ENCODE data around the gene GLI3.

The GLI3 gene

DNA sequence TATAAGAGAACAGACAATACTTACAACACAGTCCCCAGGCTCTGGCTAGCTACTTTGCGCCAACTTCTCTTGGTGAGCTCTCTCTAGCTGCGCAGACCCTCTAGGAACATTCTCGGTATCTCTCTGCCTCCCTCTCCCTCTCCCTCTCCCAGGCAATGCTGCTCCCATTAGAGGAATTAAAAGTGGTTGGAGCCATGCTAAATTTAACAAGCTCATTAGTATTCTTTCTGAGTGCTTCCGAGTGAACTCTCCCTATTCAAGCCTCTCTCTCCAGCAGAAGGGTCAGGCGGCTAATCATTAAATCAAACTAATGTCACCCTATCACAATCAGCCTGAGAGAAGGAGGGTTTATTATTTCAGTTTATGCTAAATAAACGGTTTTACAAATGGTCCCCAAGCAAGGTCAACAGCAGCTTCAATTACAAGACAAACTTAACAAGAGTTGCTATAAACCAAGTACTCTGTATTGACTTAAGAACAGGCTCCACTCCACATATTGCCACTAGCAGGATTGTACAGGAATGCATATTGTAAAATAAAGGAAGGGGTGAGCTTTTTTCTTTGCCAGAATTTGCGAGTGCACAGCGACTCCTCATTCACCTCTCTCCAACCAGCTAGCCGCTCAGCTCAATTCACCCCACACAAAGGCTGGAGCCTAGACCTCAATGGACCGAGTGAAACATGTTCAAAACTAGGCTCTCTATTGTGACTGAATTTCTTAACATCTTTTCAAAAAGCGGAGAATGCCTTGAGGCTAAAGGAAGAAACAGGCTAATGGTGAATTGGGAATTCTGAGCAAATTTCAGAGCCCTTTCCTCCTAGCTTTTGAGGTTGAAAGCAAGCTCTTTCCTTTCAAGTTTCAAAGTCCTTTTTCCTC lies 84.4 kb downstream of the GLI3 start:
- no peak overlapping the region for H3K4me3 ChIP-seq (ENCODE audit: low read length)
- H3K27me3 ChIP-seq (ENCODE audit: control insufficient read depth, insufficient read depth, low read length), result no peaks in the 10 kb centered on the region
- H3K4me1 ChIP-seq (ENCODE audit: control insufficient read depth, insufficient read depth, low read length), result peaks cover 7% of the 10 kb centered on the region
- H3K9me3 ChIP-seq (replicated peaks; ENCODE audit: low read length), result no peaks in the 10 kb centered on the region
- H3K9ac ChIP-seq (ENCODE audit: low read depth, low read length), result no peak overlapping the region
- H3K4me2 ChIP-seq (ENCODE audit: low read length), result no peak overlapping the region
- H3K36me3 ChIP-seq (ENCODE audit: insufficient read depth, low read length), result no peaks in the 10 kb centered on the region

DNA sequence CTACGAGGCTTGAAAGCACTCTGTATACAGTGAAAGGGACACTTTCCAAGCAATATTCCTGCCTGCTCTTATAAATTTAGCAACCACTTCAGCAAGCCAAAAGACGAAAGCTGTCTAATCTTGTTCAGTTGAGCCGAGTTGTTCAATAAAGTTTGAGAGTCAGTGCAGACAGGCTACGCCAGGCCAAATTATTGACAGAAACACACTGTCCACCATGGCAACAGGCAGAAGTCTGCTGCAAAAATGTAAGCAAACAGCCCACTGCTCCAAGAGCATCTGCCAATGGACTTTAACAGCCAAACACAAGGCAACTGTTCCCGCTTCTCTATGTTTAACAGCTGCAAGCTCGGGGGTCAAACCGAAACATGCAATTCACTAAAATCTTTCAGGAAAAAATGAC lies 85.7 kb downstream of the GLI3 start:
- Histone ChIP-seq H3K36me3 (ENCODE audit: insufficient read depth, low read length) (no peaks in the 10 kb centered on the region), H3K4me3 (ENCODE audit: low read length) (peak overlapping the region; percentile 35), H3K27me3 (ENCODE audit: control insufficient read depth, insufficient read depth, low read length) (no peaks in the 10 kb centered on the region), H3K9me3 (replicated peaks; ENCODE audit: low read length) (no peaks in the 10 kb centered on the region), H3K9ac (ENCODE audit: low read depth, low read length) (no peak overlapping the region), H3K4me1 (ENCODE audit: control insufficient read depth, insufficient read depth, low read length) (peaks cover 4% of the 10 kb centered on the region), H3K4me2 (ENCODE audit: low read length) (peak overlapping the region; percentile 44)

DNA sequence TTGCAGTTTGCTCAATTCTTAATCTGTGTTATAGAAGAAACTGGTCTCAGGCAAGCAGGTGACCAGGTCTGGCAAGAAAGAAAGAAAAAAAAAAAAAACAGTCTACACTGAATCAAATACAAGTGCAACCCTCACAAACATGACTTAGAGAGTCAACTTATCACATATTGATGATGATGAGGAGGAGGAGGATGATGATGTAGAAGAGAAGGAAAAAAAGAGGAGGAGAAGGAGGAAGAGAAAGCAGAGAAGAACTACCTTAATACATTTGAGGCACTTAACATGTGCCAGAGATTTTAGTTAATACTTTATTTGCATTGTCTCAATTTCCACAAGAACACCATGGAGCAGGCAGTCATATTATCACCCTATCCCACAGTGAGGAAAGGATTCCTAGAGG lies 91.5 kb downstream of the GLI3 start:
- H3K4me1 ChIP-seq (ENCODE audit: control insufficient read depth, insufficient read depth, low read length), result no peaks in the 10 kb centered on the region

DNA sequence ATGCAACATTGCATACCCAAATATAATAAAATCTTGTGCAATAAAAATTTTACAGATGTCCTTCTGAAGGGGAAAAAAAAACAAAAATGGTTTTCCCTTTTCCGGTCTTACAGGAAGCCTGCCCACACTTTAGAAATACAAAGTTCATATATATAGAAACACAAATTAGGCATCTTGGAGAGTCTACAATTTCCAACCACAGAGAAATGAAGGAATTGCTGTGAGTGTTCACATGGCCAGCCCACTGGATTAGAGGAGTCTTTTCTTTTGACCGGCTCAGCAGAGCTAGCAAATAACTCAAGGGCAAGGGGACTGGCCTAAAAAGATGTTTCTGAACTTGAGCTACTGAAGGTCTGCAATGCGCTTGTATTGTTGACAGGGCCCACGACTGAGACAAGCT lies 92.4 kb downstream of the GLI3 start:
- Histone ChIP-seq H3K4me3 (ENCODE audit: low read length) (no peak overlapping the region), H3K27me3 (ENCODE audit: control insufficient read depth, insufficient read depth, low read length) (no peaks in the 10 kb centered on the region), H3K4me2 (ENCODE audit: low read length) (no peak overlapping the region), H3K4me1 (ENCODE audit: control insufficient read depth, insufficient read depth, low read length) (no peaks in the 10 kb centered on the region), H3K9ac (ENCODE audit: low read depth, low read length) (no peak overlapping the region), H3K9me3 (replicated peaks; ENCODE audit: low read length) (no peaks in the 10 kb centered on the region), H3K36me3 (ENCODE audit: insufficient read depth, low read length) (no peaks in the 10 kb centered on the region)

More for the DNA sequence above, 91.5 kb downstream of the GLI3 start:
- Histone ChIP-seq H3K9ac (ENCODE audit: low read depth, low read length) (no peak overlapping the region), H3K9me3 (replicated peaks; ENCODE audit: low read length) (no peaks in the 10 kb centered on the region), H3K4me2 (ENCODE audit: low read length) (no peak overlapping the region), H3K36me3 (ENCODE audit: insufficient read depth, low read length) (no peaks in the 10 kb centered on the region), H3K27me3 (ENCODE audit: control insufficient read depth, insufficient read depth, low read length) (no peaks in the 10 kb centered on the region), H3K4me3 (ENCODE audit: low read length) (no peak overlapping the region)

DNA sequence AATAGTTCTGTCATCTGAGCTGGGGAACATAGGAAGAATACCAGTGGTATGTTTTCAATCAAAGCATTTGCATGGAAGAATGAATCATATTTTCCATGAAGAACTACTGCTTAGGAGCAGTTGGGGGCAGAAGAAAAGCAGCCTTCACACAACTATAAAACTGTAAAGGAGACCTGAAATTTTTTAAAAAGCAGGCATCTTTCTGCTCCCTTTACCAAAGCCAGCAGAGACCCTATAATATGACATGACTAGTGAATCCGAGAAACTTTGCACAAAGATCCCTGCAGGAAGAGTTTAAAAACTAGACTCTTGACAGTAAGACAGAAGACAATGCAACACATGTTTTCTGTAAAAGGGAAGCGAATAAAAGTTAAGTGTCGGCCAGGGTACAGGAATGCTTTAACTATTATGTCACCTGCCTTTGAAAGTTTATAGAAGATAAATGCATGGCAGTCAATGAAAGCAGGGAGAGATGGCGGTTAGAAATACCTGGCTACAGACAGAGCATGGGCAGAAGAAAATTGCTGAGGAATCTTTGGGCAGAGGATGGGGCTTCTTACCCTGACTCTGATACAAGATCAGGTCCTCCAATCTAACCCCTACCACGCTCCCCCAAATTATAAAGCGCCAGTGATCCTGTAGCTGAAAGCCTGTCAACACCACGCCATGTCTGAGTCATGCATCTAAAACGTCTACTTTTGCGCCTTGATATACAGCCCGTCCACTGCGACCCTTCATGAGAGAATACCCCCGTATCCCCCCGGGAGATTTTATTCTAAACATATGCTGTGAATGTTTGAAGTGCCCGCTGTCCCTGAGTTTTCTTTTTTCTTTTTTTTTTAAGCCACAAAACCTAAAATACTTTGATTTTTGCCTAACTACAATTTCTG lies 93.1 kb downstream of the GLI3 start:
- no peaks in the 10 kb centered on the region for H3K9me3 ChIP-seq (replicated peaks; ENCODE audit: low read length)
- no peak overlapping the region for H3K4me3 ChIP-seq (ENCODE audit: low read length)
- no peaks in the 10 kb centered on the region for H3K4me1 ChIP-seq (ENCODE audit: control insufficient read depth, insufficient read depth, low read length)
- no peaks in the 10 kb centered on the region for H3K36me3 ChIP-seq (ENCODE audit: insufficient read depth, low read length)
- H3K27me3 ChIP-seq (ENCODE audit: control insufficient read depth, insufficient read depth, low read length), result no peaks in the 10 kb centered on the region
- no peak overlapping the region for H3K4me2 ChIP-seq (ENCODE audit: low read length)
- H3K9ac ChIP-seq (ENCODE audit: low read depth, low read length), result no peak overlapping the region

DNA sequence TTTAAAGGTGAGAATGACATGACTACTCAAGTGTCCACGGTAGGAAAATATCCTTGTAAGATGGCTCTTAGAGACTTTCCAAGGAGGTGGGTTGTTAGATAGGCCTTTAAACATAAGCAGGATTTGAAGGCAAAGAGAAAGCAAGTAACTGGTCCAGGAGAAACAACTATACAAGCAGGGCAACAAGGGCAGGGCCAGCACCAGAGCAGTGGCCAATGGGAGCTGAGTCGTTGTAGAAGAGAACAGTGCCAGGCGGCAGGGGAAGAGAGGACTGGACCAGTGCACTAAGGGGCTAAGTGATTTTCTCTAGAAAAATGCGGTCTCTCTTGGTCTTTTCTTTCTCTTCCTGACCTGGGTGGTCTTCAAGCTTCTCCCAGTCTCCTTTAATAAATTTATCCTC lies 94.9 kb downstream of the GLI3 start:
- H3K4me2 ChIP-seq (ENCODE audit: low read length), result no peak overlapping the region
- no peak overlapping the region for H3K4me3 ChIP-seq (ENCODE audit: low read length)
- H3K27me3 ChIP-seq (ENCODE audit: control insufficient read depth, insufficient read depth, low read length), result no peaks in the 10 kb centered on the region
- H3K4me1 ChIP-seq (ENCODE audit: control insufficient read depth, insufficient read depth, low read length), result peaks cover 5% of the 10 kb centered on the region
- no peaks in the 10 kb centered on the region for H3K9me3 ChIP-seq (replicated peaks; ENCODE audit: low read length)
- H3K9ac ChIP-seq (ENCODE audit: low read depth, low read length), result no peak overlapping the region
- no peaks in the 10 kb centered on the region for H3K36me3 ChIP-seq (ENCODE audit: insufficient read depth, low read length)

DNA sequence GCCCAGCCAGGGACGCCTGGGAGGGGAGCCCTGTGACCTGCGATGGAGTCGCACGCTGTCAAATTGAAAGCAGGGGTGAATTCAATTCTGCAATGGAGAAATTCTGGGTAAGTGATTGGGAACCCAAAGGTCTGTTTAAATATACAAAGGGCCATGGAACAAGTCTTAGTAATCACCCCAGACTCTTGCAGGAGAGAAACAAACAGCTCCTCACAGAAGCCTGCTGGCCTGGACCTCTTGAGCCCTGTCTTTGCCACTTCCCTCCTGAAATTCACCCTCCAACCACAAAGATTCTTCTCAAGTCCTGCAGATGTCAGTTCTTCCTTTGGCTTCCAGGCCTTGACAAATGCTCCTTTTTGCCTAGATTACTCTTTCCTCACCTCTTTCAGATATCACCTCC lies 97.3 kb downstream of the GLI3 start:
- Histone ChIP-seq H3K4me3 (ENCODE audit: low read length) (no peak overlapping the region), H3K9me3 (replicated peaks; ENCODE audit: low read length) (no peaks in the 10 kb centered on the region), H3K9ac (ENCODE audit: low read depth, low read length) (no peak overlapping the region), H3K27me3 (ENCODE audit: control insufficient read depth, insufficient read depth, low read length) (no peaks in the 10 kb centered on the region), H3K36me3 (ENCODE audit: insufficient read depth, low read length) (no peaks in the 10 kb centered on the region), H3K4me2 (ENCODE audit: low read length) (no peak overlapping the region), H3K4me1 (ENCODE audit: control insufficient read depth, insufficient read depth, low read length) (peaks cover 5% of the 10 kb centered on the region)

DNA sequence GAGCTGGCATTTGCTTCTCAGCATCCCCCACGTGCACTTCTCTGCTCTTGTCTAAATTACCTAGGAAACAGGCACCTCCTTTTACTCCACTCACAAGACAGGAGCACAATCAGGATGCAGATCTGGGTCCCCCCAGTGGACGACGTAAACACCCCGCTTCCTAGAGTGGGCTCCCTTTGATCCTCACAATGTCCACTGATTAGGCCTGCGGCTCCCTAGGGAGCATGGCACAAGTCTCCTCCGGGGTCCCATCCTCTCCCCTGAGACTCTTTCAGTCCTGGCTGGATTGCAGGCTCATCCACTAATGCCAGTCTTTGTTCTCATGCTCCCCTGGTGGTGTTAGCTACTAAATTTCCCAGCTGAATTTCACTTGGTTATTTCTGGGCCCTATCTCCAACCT lies 98.3 kb downstream of the GLI3 start:
- no peak overlapping the region for H3K4me3 ChIP-seq (ENCODE audit: low read length)

DNA sequence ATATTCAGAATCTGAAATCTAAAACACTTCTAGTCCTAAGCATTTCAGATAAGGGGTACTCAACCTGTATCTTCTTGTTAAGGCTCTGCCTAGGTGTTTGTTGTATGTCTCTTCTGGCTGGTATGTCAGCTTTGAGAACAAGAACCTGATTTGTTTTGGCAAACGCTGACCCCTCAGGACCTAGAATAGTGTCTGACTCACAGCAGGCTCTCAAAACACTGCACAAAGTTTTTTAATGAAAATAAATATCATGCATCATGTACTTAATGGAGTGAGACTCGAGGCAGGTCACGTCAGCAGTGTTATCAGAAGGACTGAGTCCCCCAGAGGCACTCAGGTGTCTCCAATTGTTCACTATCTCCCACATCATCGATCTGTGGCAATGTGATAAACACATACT lies 99.1 kb downstream of the GLI3 start:
- Histone ChIP-seq H3K9ac (ENCODE audit: low read depth, low read length) (no peak overlapping the region), H3K36me3 (ENCODE audit: insufficient read depth, low read length) (no peaks in the 10 kb centered on the region), H3K4me1 (ENCODE audit: control insufficient read depth, insufficient read depth, low read length) (peaks cover 7% of the 10 kb centered on the region)

More for the DNA sequence above, 98.3 kb downstream of the GLI3 start:
- H3K27me3 ChIP-seq (ENCODE audit: control insufficient read depth, insufficient read depth, low read length), result no peaks in the 10 kb centered on the region
- H3K9ac ChIP-seq (ENCODE audit: low read depth, low read length), result no peak overlapping the region
- peaks cover 5% of the 10 kb centered on the region for H3K4me1 ChIP-seq (ENCODE audit: control insufficient read depth, insufficient read depth, low read length)
- H3K9me3 ChIP-seq (replicated peaks; ENCODE audit: low read length), result no peaks in the 10 kb centered on the region
- H3K36me3 ChIP-seq (ENCODE audit: insufficient read depth, low read length), result no peaks in the 10 kb centered on the region
- no peak overlapping the region for H3K4me2 ChIP-seq (ENCODE audit: low read length)

DNA sequence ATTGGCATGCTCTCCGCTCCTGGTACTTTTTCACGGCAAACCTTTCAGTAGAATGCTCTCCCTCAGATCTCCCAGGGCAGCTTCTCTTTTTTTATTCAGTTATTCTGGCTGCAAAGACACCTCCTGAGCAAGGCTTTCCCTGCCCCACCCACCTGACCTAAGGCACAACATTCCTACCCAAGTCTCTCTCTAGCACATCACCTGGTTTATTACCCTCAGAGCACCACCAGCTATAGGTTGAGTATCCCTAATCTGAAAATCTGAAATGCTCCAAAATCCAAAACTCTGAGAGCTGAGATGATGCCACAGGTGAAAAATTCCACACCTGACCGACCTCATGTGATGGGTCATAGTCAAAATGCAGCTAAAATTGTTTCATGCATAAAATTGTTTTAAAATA lies 99.6 kb downstream of the GLI3 start:
- H3K9ac ChIP-seq (ENCODE audit: low read depth, low read length), result no peak overlapping the region
- H3K36me3 ChIP-seq (ENCODE audit: insufficient read depth, low read length), result no peaks in the 10 kb centered on the region
- no peaks in the 10 kb centered on the region for H3K9me3 ChIP-seq (replicated peaks; ENCODE audit: low read length)
- no peaks in the 10 kb centered on the region for H3K27me3 ChIP-seq (ENCODE audit: control insufficient read depth, insufficient read depth, low read length)
- no peak overlapping the region for H3K4me3 ChIP-seq (ENCODE audit: low read length)
- peaks cover 7% of the 10 kb centered on the region for H3K4me1 ChIP-seq (ENCODE audit: control insufficient read depth, insufficient read depth, low read length)
- H3K4me2 ChIP-seq (ENCODE audit: low read length), result no peak overlapping the region

More for the DNA sequence above, 99.1 kb downstream of the GLI3 start:
- H3K9me3 ChIP-seq (replicated peaks; ENCODE audit: low read length), result no peaks in the 10 kb centered on the region
- no peaks in the 10 kb centered on the region for H3K27me3 ChIP-seq (ENCODE audit: control insufficient read depth, insufficient read depth, low read length)
- H3K4me3 ChIP-seq (ENCODE audit: low read length), result no peak overlapping the region
- no peak overlapping the region for H3K4me2 ChIP-seq (ENCODE audit: low read length)

DNA sequence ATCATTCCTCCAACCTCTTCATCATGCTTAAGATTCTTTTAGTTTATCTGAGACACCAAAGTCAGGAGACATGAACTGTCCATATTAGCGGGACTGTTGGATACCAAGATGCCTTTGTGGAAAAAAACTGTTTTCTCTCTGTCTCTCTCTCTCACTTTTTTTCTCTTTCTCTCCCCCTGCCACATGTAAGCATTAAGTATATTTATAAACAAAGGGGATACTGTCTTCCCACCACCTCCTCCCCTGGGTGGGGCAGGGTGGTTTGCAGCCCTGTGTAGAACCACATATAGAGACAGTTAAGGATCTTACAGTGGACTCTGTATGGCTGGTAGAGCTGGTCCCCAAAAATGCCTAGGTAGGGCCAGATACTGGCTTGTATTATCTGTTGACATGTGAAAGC lies 101.3 kb downstream of the GLI3 start:
- Histone ChIP-seq H3K4me1 (ENCODE audit: control insufficient read depth, insufficient read depth, low read length) (peaks cover 7% of the 10 kb centered on the region), H3K36me3 (ENCODE audit: insufficient read depth, low read length) (no peaks in the 10 kb centered on the region), H3K9me3 (replicated peaks; ENCODE audit: low read length) (no peaks in the 10 kb centered on the region)

More for the DNA sequence above, 101.3 kb downstream of the GLI3 start:
- no peak overlapping the region for H3K9ac ChIP-seq (ENCODE audit: low read depth, low read length)
- H3K4me2 ChIP-seq (ENCODE audit: low read length), result no peak overlapping the region
- no peaks in the 10 kb centered on the region for H3K27me3 ChIP-seq (ENCODE audit: control insufficient read depth, insufficient read depth, low read length)
- H3K4me3 ChIP-seq (ENCODE audit: low read length), result no peak overlapping the region
